Stimulated activated CD4-positive, alpha-beta T cell treated with anti-CD3 and anti-CD28 coated beads, Interleukin-4, amount 100 ng/mL, for 24 hours (primary cell): ENCODE measurements around the gene GPSM3.
"Not testable (repeated sequence)": the region's sequence is repeated elsewhere in the genome, so short reads cannot be mapped to it uniquely, and the experiment has no call there.

Source experiments
- DNase-seq: peaks from one replicate; pipeline ENCODE4 v3.0.0-alpha.2; 2020

The GPSM3 gene

GRCh38 chr6:32192608-32193039 lies at the start of gene GPSM3:
GPSM3 (minus strand) TSS chr6:32192643; CDS start chr6:32192513, 130 bp downstream.
- DNase-seq = peak; percentile 58

GRCh38 chr6:32240686-32241085 lies 48.2 kb upstream of the GPSM3 start:
- DNase-seq = no peak

GRCh38 chr6:32239462-32239861 lies 47.0 kb upstream of the GPSM3 start:
- DNase-seq = no peak

GRCh38 chr6:32234934-32235333 lies 42.5 kb upstream of the GPSM3 start:
- no peak for DNase-seq

- no peak for DNase-seq
Measured at GRCh38 chr6:32226434-32226833, 34.0 kb upstream of the GPSM3 start.

- no peak for DNase-seq
Measured at GRCh38 chr6:32224696-32225095, 32.3 kb upstream of the GPSM3 start.

GRCh38 chr6:32223258-32224235 lies 31.1 kb upstream of the GPSM3 start, which contains the start of gene NOTCH4:
NOTCH4 (minus strand) TSS chr6:32224067; CDS start chr6:32223928, 139 bp downstream.
- no peak for DNase-seq

- DNase-seq = no peak
Measured at GRCh38 chr6:32222333-32223230, 30.1 kb upstream of the GPSM3 start.

- DNase-seq = no peak
Measured at GRCh38 chr6:32220021-32220420, 27.6 kb upstream of the GPSM3 start.

- no peak for DNase-seq
Measured at GRCh38 chr6:32218167-32218566, 25.7 kb upstream of the GPSM3 start.

- DNase-seq = no peak
Measured at GRCh38 chr6:32216998-32217397, 24.6 kb upstream of the GPSM3 start.

- no peak for DNase-seq
Measured at GRCh38 chr6:32216285-32216684, 23.8 kb upstream of the GPSM3 start.

- DNase-seq = no peak
Measured at GRCh38 chr6:32215617-32216016, 23.2 kb upstream of the GPSM3 start.

GRCh38 chr6:32214126-32214525 lies 21.7 kb upstream of the GPSM3 start:
- DNase-seq = no peak

- DNase-seq = no peak
Measured at GRCh38 chr6:32213649-32214048, 21.2 kb upstream of the GPSM3 start.

- DNase-seq = no peak
Measured at GRCh38 chr6:32212076-32212760, 19.8 kb upstream of the GPSM3 start.

GRCh38 chr6:32211432-32211831 lies 19.0 kb upstream of the GPSM3 start:
- not testable (repeated sequence) for DNase-seq

- no peak for DNase-seq
Measured at GRCh38 chr6:32210191-32210601, 17.8 kb upstream of the GPSM3 start.

GRCh38 chr6:32208996-32209395 lies 16.6 kb upstream of the GPSM3 start:
- no peak for DNase-seq

- DNase-seq = no peak
Measured at GRCh38 chr6:32204268-32204715, 11.8 kb upstream of the GPSM3 start.

GRCh38 chr6:32203426-32204267 lies 11.2 kb upstream of the GPSM3 start:
- no peak for DNase-seq

GRCh38 chr6:32202186-32202585 lies 9.7 kb upstream of the GPSM3 start:
- no peak for DNase-seq
